Islet of Langerhans (tissue), 1 donor: ENCODE data around the gene CLDN17.

Experiments used
- FAIRE-seq: peaks from one replicate; lab custom pipeline; 2011; peaks lifted over from hg19 to GRCh38; lab: Jason Lieb, UNC

The CLDN17 gene

GRCh38 chr21:30117631-30118030 lies 49.0 kb downstream of the CLDN17 start:
- no peak for FAIRE-seq

GRCh38 chr21:30116479-30116878 lies 50.1 kb downstream of the CLDN17 start:
- no peak for FAIRE-seq
